Colonic mucosa (tissue), 4 donors: Measurements from ENCODE around the gene HARS2. TPM values are rescaled to one million over a fixed set of nuclear protein-coding genes. Genes with fewer than 3 reads are reported as not detected.

Source experiments
- DNase-seq: peaks from one replicate; pipeline ENCODE4 v3.0.0-alpha.2; 2020
- H3K27ac ChIP-seq: fragments of 200-600 bp; one replicate; pipeline ENCODE4 v1.8.0; 2021
- H3K27me3 ChIP-seq: fragments of 200-600 bp; one replicate; pipeline ENCODE4 v1.8.0; 2021
- H3K36me3 ChIP-seq: fragments of 200-600 bp; one replicate; pipeline ENCODE4 v1.8.0; 2021
- H3K4me1 ChIP-seq: fragments of 200-600 bp; one replicate; pipeline ENCODE4 v1.8.0; 2021; ENCODE audit warnings: mild to moderate bottlenecking
- H3K4me3 ChIP-seq: fragments of 200-600 bp; one replicate; pipeline ENCODE4 v1.8.0; 2021
- H3K9ac ChIP-seq, 2 donors: one replicate each; pipeline ENCODE4 v1.7.0; 2013; ENCODE audit warnings: control low read depth in 2 of 2, low read depth in 2 of 2, low read length in 2 of 2
- H3K9me3 ChIP-seq: fragments of 200-600 bp; one replicate; pipeline ENCODE4 v1.8.0; 2021
- intact Hi-C: fragments of 100-400 bp; cut with DNase I; formaldehyde crosslinking; loops from one replicate; pipeline ENCODE4 v1.14.1; 2022
- microRNA-seq: library from miRNA; unstranded; fragments of <30 nt; microRNA quantifications from one replicate; pipeline ENCODE4, GENCODE V29; 2019
- total RNA-seq, 2 donors: library from RNA; stranded (reverse); fragmentation: NEBNext Ultra II Directional in 1 of 2; extraction: Animal tissue kit (Norgen Biotek cat#: 25700) in 1 of 2; gene quantifications; one replicate each; pipeline ENCODE4 v1.2.1, GENCODE V29; 2021
- TF ChIP-seq, protein P1 (sequence below): fragments of 200-600 bp; IDR thresholded peaks from one replicate; pipeline ENCODE4 v1.8.0; 2022; ENCODE audit warnings: antibody characterized with exemption, mild to moderate bottlenecking
- donor health status: healthy.
- donor health status: DM: no; HTN: no; CAD: no.
- donor health status: DM: no; HTN: no; CAD: no.

The HARS2 gene
- total RNA-seq, 2 donors from 2014 or later, result 37.8 to 38.7 TPM

DNA sequence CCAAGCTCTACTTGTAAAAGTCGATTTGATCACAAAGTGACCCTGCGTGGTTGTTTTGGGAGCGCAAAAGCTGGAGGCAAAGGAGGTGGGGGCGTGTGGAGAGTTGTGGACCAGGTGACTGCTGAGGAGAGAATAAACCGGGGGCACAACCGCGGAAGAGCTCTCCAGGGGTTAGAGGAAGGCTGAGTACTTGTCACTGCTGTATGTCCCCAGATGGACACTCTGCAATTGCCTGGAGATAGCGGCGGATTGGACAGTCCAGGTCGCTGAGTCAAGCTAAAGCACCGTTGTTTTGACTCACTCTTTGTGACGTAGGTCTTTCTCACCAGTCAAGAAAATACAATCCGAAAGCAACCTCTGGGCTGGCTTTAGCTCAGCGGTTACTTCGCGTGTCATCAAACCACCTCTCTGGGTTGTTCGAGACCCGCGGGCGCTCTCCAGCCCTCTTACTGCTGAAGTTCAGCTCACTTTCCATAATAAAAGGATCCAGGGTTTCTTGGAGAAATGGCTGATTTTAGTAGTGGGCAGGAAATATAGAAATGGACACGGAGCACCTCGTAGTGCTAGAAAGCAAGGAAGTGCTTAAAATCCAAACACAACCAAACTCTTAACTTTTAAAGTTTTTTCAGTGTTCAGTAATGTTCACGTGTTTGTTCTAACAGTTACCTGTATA, 34.7 kb downstream of the HARS2 start:
- intact Hi-C loops, result no loop called here

DNA sequence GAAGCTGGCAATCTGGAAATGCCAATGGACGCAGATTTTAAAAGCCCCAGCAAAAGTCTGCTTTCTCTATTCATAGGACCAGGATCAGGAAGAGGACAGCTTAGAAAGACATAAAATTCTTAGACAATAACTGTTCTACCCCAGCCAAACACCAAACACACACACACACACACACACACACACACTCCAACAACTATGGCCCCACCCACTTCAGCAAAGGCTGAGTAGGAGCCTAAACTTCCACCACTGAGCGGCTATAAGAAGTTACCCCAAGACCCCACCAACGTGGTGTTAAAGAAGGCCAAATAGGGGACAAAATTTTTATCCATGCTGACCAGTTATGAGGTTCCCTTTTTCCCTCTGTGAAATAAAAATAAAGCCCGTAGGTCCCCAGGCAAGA, 41.8 kb downstream of the HARS2 start:
- H3K9ac ChIP-seq, result no peak overlapping the region
- H3K27me3 ChIP-seq, result peaks cover 5% of the 10 kb centered on the region
- no peak overlapping the region for H3K27ac ChIP-seq
- DNase-seq, result no peak
- intact Hi-C loops, result no loop called here
- H3K36me3 ChIP-seq, result no peaks in the 10 kb centered on the region
- H3K4me3 ChIP-seq, result no peak overlapping the region
- TF ChIP-seq, protein P1, sequence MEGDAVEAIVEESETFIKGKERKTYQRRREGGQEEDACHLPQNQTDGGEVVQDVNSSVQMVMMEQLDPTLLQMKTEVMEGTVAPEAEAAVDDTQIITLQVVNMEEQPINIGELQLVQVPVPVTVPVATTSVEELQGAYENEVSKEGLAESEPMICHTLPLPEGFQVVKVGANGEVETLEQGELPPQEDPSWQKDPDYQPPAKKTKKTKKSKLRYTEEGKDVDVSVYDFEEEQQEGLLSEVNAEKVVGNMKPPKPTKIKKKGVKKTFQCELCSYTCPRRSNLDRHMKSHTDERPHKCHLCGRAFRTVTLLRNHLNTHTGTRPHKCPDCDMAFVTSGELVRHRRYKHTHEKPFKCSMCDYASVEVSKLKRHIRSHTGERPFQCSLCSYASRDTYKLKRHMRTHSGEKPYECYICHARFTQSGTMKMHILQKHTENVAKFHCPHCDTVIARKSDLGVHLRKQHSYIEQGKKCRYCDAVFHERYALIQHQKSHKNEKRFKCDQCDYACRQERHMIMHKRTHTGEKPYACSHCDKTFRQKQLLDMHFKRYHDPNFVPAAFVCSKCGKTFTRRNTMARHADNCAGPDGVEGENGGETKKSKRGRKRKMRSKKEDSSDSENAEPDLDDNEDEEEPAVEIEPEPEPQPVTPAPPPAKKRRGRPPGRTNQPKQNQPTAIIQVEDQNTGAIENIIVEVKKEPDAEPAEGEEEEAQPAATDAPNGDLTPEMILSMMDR, result no peak
- H3K4me1 ChIP-seq, result no peaks in the 10 kb centered on the region
- H3K9me3 ChIP-seq, result no peaks in the 10 kb centered on the region

More for the DNA sequence above, 34.7 kb downstream of the HARS2 start:
- Histone ChIP-seq H3K27ac (no peak overlapping the region), H3K4me3 (no peak overlapping the region), H3K4me1 (no peaks in the 10 kb centered on the region), H3K9me3 (no peaks in the 10 kb centered on the region), H3K36me3 (no peaks in the 10 kb centered on the region), H3K9ac (no peak overlapping the region), H3K27me3 (no peaks in the 10 kb centered on the region)
- TF ChIP-seq, protein P1, result no peak
- peak; percentile 59 for DNase-seq

- TF ChIP-seq, protein P1, result peak; percentile 18
- Histone ChIP-seq H3K9me3 (no peaks in the 10 kb centered on the region), H3K36me3 (no peaks in the 10 kb centered on the region), H3K27ac (no peak overlapping the region), H3K4me1 (no peaks in the 10 kb centered on the region), H3K4me3 (no peak overlapping the region), H3K9ac (no peak overlapping the region), H3K27me3 (peaks cover 5% of the 10 kb centered on the region)
- intact Hi-C loops, result no loop called here
- DNase-seq, result no peak
Observed at GRCh38 chr5:140734354-140734753, 43.1 kb downstream of the HARS2 start.

GRCh38 chr5:140737486-140737885, 46.2 kb downstream of the HARS2 start:
- no peak for DNase-seq
- TF ChIP-seq, protein P1, result no peak
- no peaks in the 10 kb centered on the region for H3K4me1 ChIP-seq

DNA sequence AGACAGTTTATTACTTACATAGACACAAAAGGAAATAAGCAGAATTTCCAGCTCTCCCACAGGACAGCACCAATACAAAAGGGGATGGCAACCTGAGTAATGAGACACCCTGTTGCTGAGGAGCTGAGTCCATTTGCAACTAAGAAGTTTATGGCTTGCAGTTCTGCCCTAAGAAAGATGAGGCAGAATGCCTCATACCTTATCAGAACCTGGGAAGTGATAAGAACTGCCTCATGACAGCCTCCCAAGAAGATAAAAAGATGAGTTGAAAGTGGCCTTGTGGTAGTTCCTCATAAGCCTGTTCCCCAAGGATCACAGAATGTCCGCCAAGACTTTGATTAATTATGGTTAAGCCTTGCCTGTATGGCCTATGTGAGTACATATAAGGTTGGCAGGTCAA, 50.7 kb downstream of the HARS2 start:
- intact Hi-C loops, result no loop called here
- no peak overlapping the region for H3K27ac ChIP-seq
- no peaks in the 10 kb centered on the region for H3K27me3 ChIP-seq
- no peak overlapping the region for H3K4me3 ChIP-seq
- no peaks in the 10 kb centered on the region for H3K36me3 ChIP-seq
- TF ChIP-seq, protein P1, result no peak
- DNase-seq, result no peak
- H3K9me3 ChIP-seq, result no peaks in the 10 kb centered on the region
- H3K4me1 ChIP-seq, result no peaks in the 10 kb centered on the region
- no peak overlapping the region for H3K9ac ChIP-seq

More at GRCh38 chr5:140737486-140737885, 46.2 kb downstream of the HARS2 start:
- no peak overlapping the region for H3K9ac ChIP-seq
- H3K9me3 ChIP-seq, result no peaks in the 10 kb centered on the region
- no peaks in the 10 kb centered on the region for H3K36me3 ChIP-seq
- H3K27me3 ChIP-seq, result peaks cover 5% of the 10 kb centered on the region
- no peak overlapping the region for H3K4me3 ChIP-seq
- intact Hi-C loops, result no loop called here
- no peak overlapping the region for H3K27ac ChIP-seq

Small RNA genes lying within 50 kb of the gene (microRNA-seq; reads per million reads assigned to microRNA genes)
- not detected for gene MIR3655

Other genes starting within 250 kb of the HARS2 start
- gene EIF4EBP3, start 143.8 kb upstream of the HARS2 start, total RNA-seq, result 10 to 100 TPM; 13.5 to 13.8 TPM
- 10 to 100 TPM; 24.5 to 34.1 TPM for gene SRA1, start 134.0 kb upstream of the HARS2 start, total RNA-seq
- gene APBB3, start 126.9 kb upstream of the HARS2 start, total RNA-seq, result 10 to 100 TPM; 11.0 to 17.0 TPM
- 100 to 1,000 TPM in 1 of 2 donors, 10 to 100 TPM in 1; 78.1 to 129 TPM for gene SLC35A4, start 126.6 kb upstream of the HARS2 start, total RNA-seq
- gene CD14, start 58.3 kb upstream of the HARS2 start, total RNA-seq, result 10 to 100 TPM; 28.2 to 48.3 TPM
- gene TMCO6, start 52.0 kb upstream of the HARS2 start, total RNA-seq, result 10 to 100 TPM in 1 of 2 donors, 1 to 10 TPM in 1; 8.7 to 18.9 TPM
- gene NDUFA2, start 43.8 kb upstream of the HARS2 start, total RNA-seq, result 100 to 1,000 TPM in 1 of 2 donors, 10 to 100 TPM in 1; 85.4 to 101 TPM
- gene IK, start 43.6 kb upstream of the HARS2 start, total RNA-seq, result 10 to 100 TPM; 70.4 to 71.6 TPM
- 10 to 100 TPM; 28.7 to 47.8 TPM for gene WDR55, start 26.6 kb upstream of the HARS2 start, total RNA-seq
- under 1 TPM; 0.16 to 0.89 TPM for gene DND1, start 17.9 kb upstream of the HARS2 start, total RNA-seq
- gene HARS1, start 85 bp upstream of the HARS2 start, total RNA-seq, result 10 to 100 TPM; 41.0 to 66.1 TPM
- gene ZMAT2, start 9.0 kb downstream of the HARS2 start, total RNA-seq, result 10 to 100 TPM; 43.8 to 49.4 TPM
- gene PCDHA1, start 94.7 kb downstream of the HARS2 start, total RNA-seq, result under 1 TPM in 1 of 2 donors, not detected in 1; 0.13 TPM
- gene PCDHA2, start 103.4 kb downstream of the HARS2 start, total RNA-seq, result not detected
- gene PCDHA3, start 109.6 kb downstream of the HARS2 start, total RNA-seq, result under 1 TPM in 1 of 2 donors, not detected in 1; 0.11 TPM
- under 1 TPM; 0.47 to 0.58 TPM for gene PCDHA4, start 115.6 kb downstream of the HARS2 start, total RNA-seq
- gene PCDHA5, start 130.2 kb downstream of the HARS2 start, total RNA-seq, result under 1 TPM; 0.05 to 0.13 TPM
- gene PCDHA6, start 136.5 kb downstream of the HARS2 start, total RNA-seq, result under 1 TPM; 0.11 to 0.12 TPM
- gene PCDHA7, start 142.8 kb downstream of the HARS2 start, total RNA-seq, result under 1 TPM; 0.10 to 0.11 TPM
- gene PCDHA8, start 149.7 kb downstream of the HARS2 start, total RNA-seq, result under 1 TPM in 1 of 2 donors, not detected in 1; 0.10 TPM
- under 1 TPM in 1 of 2 donors, not detected in 1; 0.19 TPM for gene PCDHA9, start 156.9 kb downstream of the HARS2 start, total RNA-seq
- under 1 TPM; 0.07 to 0.37 TPM for gene PCDHA10, start 164.4 kb downstream of the HARS2 start, total RNA-seq
- not detected for gene PCDHA11, start 177.5 kb downstream of the HARS2 start, total RNA-seq
- not detected for gene PCDHA12, start 183.9 kb downstream of the HARS2 start, total RNA-seq
- gene PCDHA13, start 190.7 kb downstream of the HARS2 start, total RNA-seq, result under 1 TPM; 0.05 TPM
- under 1 TPM; 0.10 to 0.11 TPM for gene PCDHAC1, start 234.8 kb downstream of the HARS2 start, total RNA-seq